Measurements from ENCODE around the gene FOXR1. TPM values are rescaled to one million over a fixed set of nuclear protein-coding genes. Genes with fewer than 3 reads are reported as not detected.
"Not testable (repeated sequence)": the region's sequence is repeated elsewhere in the genome, so short reads cannot be mapped to it uniquely, and the experiment has no call there.

The FOXR1 gene
- total RNA-seq, 2 donors from 2014 or later: not detected

DNA sequence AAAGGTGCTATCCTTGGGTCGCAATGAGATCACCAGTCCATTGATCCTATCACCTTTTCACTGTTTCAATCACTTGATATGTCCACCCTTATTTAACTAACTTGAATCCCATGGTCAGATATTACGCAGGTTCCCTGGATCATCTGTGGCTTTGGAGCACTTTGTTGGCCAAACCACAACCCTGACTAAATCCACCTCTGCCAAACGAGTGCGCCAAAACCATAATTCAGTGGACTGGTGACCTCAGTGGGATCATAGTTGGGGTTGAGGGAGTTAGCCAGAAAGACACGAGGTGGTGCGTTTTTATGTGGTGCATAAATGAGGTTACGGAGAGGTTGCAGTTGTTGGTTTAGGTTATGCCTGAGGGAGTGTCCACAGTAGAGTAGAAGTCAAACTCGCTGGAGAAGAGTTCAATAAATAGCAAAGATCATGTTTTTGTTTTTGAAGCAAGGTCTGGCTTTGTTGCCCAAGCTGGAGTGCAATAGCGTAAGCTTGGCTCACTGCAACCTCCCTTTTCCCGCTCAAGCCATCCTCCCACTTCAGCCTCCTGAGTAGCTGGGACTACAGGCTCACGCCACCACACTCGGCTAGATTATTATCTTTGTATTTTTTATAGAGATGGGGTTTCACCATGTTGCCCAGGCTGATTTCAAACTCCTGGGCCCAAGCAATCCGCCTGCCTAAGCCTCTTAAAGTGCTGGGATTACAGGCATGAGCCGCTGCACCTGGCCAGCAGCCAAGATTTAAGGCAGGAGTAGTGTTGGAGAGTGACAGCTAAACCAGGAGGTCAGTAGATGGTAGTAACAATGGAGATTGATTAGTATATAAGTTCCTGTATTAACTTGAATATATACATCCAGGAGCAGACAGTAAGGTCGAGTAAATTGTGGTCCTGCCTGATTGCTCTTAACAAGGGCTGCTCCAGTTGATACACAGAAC, 4.5 kb downstream of the FOXR1 start:
- DNase-seq (ENCODE audit: low spot score in 2 of 2): no peak
- no peaks in the 10 kb centered on the region for H3K9me3 Mint-ChIP-seq
- no peaks in the 10 kb centered on the region for H3K36me3 Mint-ChIP-seq
- H3K27ac Mint-ChIP-seq: no peak overlapping the region
- no peak for ATAC-seq

- DNase-seq (ENCODE audit: low spot score in 2 of 2) (no peak), ATAC-seq (no peak)
- Mint-ChIP-seq H3K27ac (peak overlapping the region in 1 of 2 donors; percentile 83), H3K36me3 (no peaks in the 10 kb centered on the region), H3K9me3 (no peaks in the 10 kb centered on the region)
Measured at GRCh38 chr11:118979434-118979833, 7.9 kb downstream of the FOXR1 start.

DNA sequence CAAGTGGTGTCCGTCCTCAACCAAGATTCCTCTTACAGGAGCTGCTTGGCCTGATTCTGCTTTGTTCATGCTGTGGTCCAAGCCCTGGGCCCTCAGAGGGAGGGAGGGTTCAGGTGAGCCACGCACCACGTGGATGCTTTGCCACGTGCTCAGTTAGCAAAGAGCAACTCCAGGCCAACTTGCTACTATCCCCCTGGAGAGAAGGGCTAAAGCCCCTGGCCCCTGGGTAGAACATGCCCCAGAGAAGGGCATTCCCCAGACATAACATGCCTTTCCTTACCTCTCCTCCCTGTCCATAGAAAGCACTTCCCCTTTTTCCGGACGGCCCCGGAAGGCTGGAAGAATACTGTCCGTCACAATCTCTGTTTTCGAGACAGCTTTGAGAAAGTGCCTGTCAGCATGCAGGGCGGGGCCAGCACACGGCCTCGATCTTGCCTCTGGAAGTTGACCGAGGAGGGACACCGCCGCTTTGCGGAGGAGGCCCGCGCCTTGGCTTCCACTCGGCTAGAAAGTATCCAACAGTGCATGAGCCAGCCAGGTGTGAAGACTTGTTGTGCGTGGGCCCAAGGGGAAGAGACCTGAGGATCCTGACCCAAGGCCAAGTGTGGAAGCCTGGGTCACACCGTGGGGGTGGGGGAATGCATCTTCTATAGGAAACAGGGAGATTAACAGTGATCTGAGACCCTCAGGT, 8.8 kb downstream of the FOXR1 start:
- ATAC-seq (no peak), DNase-seq (ENCODE audit: low spot score in 2 of 2) (no peak)
- Mint-ChIP-seq H3K27ac (no peak overlapping the region), H3K9me3 (no peaks in the 10 kb centered on the region), H3K36me3 (no peaks in the 10 kb centered on the region)

GRCh38 chr11:118984337-118984736, 12.8 kb downstream of the FOXR1 start:
- ATAC-seq; DNase-seq (ENCODE audit: low spot score in 2 of 2); H3K36me3 Mint-ChIP-seq; H3K27ac Mint-ChIP-seq; H3K9me3 Mint-ChIP-seq: not testable (repeated sequence)

DNA sequence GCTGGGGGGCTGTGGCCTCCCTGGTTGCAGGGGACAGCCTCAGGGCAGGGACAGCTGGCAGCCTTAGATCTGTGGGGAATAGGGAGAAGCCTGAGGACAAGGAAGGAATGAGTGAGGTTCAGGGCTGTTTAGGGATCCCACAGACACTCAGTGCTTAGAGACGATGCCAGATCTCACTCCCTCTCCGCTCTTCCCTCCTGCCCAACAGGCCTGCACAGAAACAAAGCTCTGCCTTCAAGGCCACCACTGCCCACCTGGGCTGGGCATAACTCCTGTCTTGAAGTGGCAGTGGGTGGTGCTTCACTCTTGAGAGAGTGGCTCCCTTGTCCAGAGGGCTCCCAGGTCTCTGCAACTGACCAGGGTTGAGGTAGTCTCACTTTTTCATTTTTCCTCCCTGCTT, 13.3 kb downstream of the FOXR1 start:
- no peak overlapping the region for H3K27ac Mint-ChIP-seq
- DNase-seq (ENCODE audit: low spot score in 2 of 2) (no peak), ATAC-seq (no peak)
- no peaks in the 10 kb centered on the region for H3K36me3 Mint-ChIP-seq
- H3K9me3 Mint-ChIP-seq: no peaks in the 10 kb centered on the region

- H3K36me3 Mint-ChIP-seq: peaks cover 0 to 7% of the 10 kb centered on the region in 2 donors
- H3K27ac Mint-ChIP-seq: peak overlapping the region; percentile 26 to 60
Measured at GRCh38 chr11:118988280-118988679, 16.7 kb downstream of the FOXR1 start.

GRCh38 chr11:118991486-118992038, 20.0 kb downstream of the FOXR1 start:
- not testable (repeated sequence) for DNase-seq (ENCODE audit: low spot score in 2 of 2); ATAC-seq; H3K9me3 Mint-ChIP-seq; H3K27ac Mint-ChIP-seq
- peaks cover 8 to 14% of the 10 kb centered on the region in 2 donors for H3K36me3 Mint-ChIP-seq

More at GRCh38 chr11:118988280-118988679, 16.7 kb downstream of the FOXR1 start:
- DNase-seq (ENCODE audit: low spot score in 2 of 2): no peak
- no peaks in the 10 kb centered on the region for H3K9me3 Mint-ChIP-seq
- ATAC-seq: no peak

GRCh38 chr11:118996926-118997626, 25.5 kb downstream of the FOXR1 start:
- peaks cover 41 to 43% of the 10 kb centered on the region in 2 donors for H3K36me3 Mint-ChIP-seq
- DNase-seq (ENCODE audit: low spot score in 2 of 2) (peak; percentile 44 to 68), ATAC-seq (peak; percentile 53 to 57)
- H3K9me3 Mint-ChIP-seq: peaks cover 0 to 5% of the 10 kb centered on the region in 2 donors
- H3K27ac Mint-ChIP-seq: peak overlapping the region; percentile 96 to 99

GRCh38 chr11:118997627-118998387, 26.2 kb downstream of the FOXR1 start, which contains the start of gene CENATAC:
Gene CENATAC (plus strand): TSS chr11:118998138. CDS start chr11:118998198, 60 bp downstream.
- peak; percentile 91 to 95 for ATAC-seq
- DNase-seq (ENCODE audit: low spot score in 2 of 2): peak; percentile 97 to 98
- peak within 1 kb of the TSS; percentile 96 to 99 for H3K27ac Mint-ChIP-seq
- peaks cover 0 to 5% of the 10 kb centered on the region in 2 donors for H3K9me3 Mint-ChIP-seq
- H3K36me3 Mint-ChIP-seq: peaks cover 41% of the 10 kb centered on the region in 2 donors

DNA sequence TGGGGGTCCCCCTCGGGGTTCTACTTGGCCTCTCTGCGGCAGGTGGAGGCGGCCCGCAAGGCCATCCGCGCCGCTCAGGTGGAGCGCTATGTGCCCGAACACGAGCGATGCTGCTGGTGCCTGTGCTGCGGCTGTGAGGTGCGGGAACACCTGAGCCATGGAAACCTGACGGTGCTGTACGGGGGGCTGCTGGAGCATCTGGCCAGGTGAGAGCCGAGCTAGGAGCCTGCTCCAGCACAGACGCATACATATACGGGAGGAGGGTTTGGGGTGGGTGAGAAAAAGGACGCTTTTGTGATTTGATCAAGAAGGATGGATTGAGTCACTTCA, 26.8 kb downstream of the FOXR1 start:
- ATAC-seq: peak in 1 of 2 donors; percentile 4
- H3K9me3 Mint-ChIP-seq: peaks cover 0 to 4% of the 10 kb centered on the region in 2 donors
- no peak for DNase-seq (ENCODE audit: low spot score in 2 of 2)
- peak overlapping the region; percentile 96 to 99 for H3K27ac Mint-ChIP-seq
- H3K36me3 Mint-ChIP-seq: peaks cover 41 to 46% of the 10 kb centered on the region in 2 donors

DNA sequence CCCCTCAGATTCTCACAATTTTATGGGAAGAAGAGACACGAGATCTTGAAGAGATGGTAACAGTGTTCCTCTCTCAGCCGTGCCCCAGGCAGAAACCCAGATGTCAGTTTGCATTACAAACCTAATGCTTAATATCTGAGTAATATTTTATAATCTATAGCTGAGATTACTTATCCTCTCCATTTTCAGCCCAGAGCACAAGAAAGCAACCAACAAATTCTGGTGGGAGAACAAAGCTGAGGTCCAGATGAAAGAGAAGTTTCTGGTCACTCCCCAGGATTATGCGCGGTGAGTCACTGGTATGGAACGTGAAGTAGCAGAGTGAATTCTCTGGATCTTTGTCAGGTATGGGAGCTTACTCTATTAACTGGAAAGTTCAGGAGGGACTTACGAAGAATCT, 27.3 kb downstream of the FOXR1 start:
- DNase-seq (ENCODE audit: low spot score in 2 of 2): no peak
- ATAC-seq: no peak
- no peaks in the 10 kb centered on the region for H3K9me3 Mint-ChIP-seq
- peaks cover 41 to 48% of the 10 kb centered on the region in 2 donors for H3K36me3 Mint-ChIP-seq
- peak overlapping the region; percentile 96 to 99 for H3K27ac Mint-ChIP-seq

DNA sequence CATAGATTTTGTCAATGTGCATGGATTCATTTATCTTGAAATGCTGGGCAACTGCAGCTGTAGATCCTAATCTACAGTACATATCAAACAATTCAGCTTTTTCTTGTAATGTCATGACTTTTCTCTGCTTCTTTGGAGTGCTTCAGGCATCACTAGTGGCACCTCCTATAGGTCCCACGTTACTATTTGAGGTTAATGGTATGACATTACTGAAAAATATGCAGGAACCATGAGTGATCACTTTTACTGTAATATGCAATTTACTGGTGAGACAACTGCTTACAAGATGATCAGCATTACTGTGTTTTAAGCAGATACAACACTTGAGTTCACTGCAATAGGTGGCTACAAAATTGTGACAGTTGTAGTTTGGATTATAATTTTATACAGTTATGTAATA, 29.3 kb downstream of the FOXR1 start:
- no peak for DNase-seq (ENCODE audit: low spot score in 2 of 2)
- Mint-ChIP-seq H3K36me3 (peaks cover 39 to 47% of the 10 kb centered on the region in 2 donors), H3K27ac (no peak overlapping the region), H3K9me3 (no peaks in the 10 kb centered on the region)
- ATAC-seq: no peak

GRCh38 chr11:119006656-119007055, 35.1 kb downstream of the FOXR1 start:
- peak overlapping the region; percentile 41 to 85 for H3K27ac Mint-ChIP-seq
- ATAC-seq: peak in 1 of 2 donors; percentile 48
- H3K36me3 Mint-ChIP-seq: peaks cover 6 to 12% of the 10 kb centered on the region in 2 donors
- DNase-seq (ENCODE audit: low spot score in 2 of 2): no peak
- no peaks in the 10 kb centered on the region for H3K9me3 Mint-ChIP-seq

- Mint-ChIP-seq H3K36me3 (peaks cover 23 to 30% of the 10 kb centered on the region in 2 donors), H3K9me3 (no peaks in the 10 kb centered on the region), H3K27ac (no peak overlapping the region)
- DNase-seq (ENCODE audit: low spot score in 2 of 2) (no peak), ATAC-seq (peak in 1 of 2 donors; percentile 30)
Measured at GRCh38 chr11:119011476-119012053, 40.0 kb downstream of the FOXR1 start.

GRCh38 chr11:119012629-119013170, 41.1 kb downstream of the FOXR1 start:
- Mint-ChIP-seq H3K27ac (no peak overlapping the region), H3K36me3 (peaks cover 25 to 36% of the 10 kb centered on the region in 2 donors), H3K9me3 (no peaks in the 10 kb centered on the region)
- no peak for DNase-seq (ENCODE audit: low spot score in 2 of 2)
- no peak for ATAC-seq
